HepG2 (cell line): Measurements from ENCODE around the gene GPR158. TPM values are rescaled to one million over a fixed set of nuclear protein-coding genes. Genes with fewer than 3 reads are reported as not detected.

Source experiments
- ATAC-seq: fragments of 200-7000 bp; cut with Tn5 transposase; 3 replicates; pipeline ENCODE4 v1.9.1; 2020; ENCODE audit warnings: mild to moderate bottlenecking, moderate library complexity
- BruUV-seq: library from RNA; stranded (reverse); fragments of 400-500 nt; replicated peaks from 2 replicates; lab custom pipeline; 2021; lab: Mats Ljungman, UMichigan
- CTCF ChIA-PET: fragments of 300-600 bp; formaldehyde crosslinking; extraction: SDS; loops from one replicate; lab custom pipeline; 2021; ENCODE audit warnings: low total read pairs, inconsistent platforms, low intra/inter-chr PET ratio; lab: Yijun Ruan, JAX
- POLR2A ChIA-PET: fragments of 350-600 bp; sonication (Branson Sonifier 250); formaldehyde crosslinking; loops from one replicate; lab custom pipeline; 2020; ENCODE audit warnings: antibody characterized with exemption, inconsistent platforms; lab: Yijun Ruan, JAX
- DNase-seq: peaks from one replicate; pipeline ENCODE4 v3.0.0-alpha.2; 2015; ENCODE audit warnings: low spot score
- FAIRE-seq: peaks from 3 replicates; lab custom pipeline; 2011; peaks lifted over from hg19 to GRCh38; lab: Jason Lieb, UNC
- H2AFZ ChIP-seq: one replicate; pipeline ENCODE4 v1.6.1; 2011; ENCODE audit warnings: low read length, inconsistent platforms
- H3K27ac ChIP-seq: fragments of 300-600 bp; 3 replicates; pipeline ENCODE4 v1.8.0; 2011; ENCODE audit warnings: mixed run types, mild to moderate bottlenecking, mixed read lengths, low read length, inconsistent platforms; ENCODE audit not compliant: insufficient read depth; ENCODE audit errors: extremely low read length
- H3K27me3 ChIP-seq, 2 experiments: fragments of 200-600 bp in 1 of 2; 2 replicates in 1 of 2; 3 replicates in 1 of 2; pipeline versions ENCODE4 v1.6.0 to v1.8.0; 2011; ENCODE audit warnings: low read length in 2 of 2, mild to moderate bottlenecking in 2 of 2, moderate library complexity in 2 of 2, inconsistent platforms in 1 of 2; ENCODE audit not compliant: insufficient read depth in 2 of 2, control insufficient read depth in 1 of 2
- H3K36me3 ChIP-seq, 2 experiments: fragments of 200-600 bp in 1 of 2; replicated peaks in 1 of 2; 2 replicates in 1 of 2; 3 replicates in 1 of 2; pipeline versions ENCODE4 v1.5.1 to v1.8.0; 2011; ENCODE audit warnings: low read length in 2 of 2, inconsistent platforms in 1 of 2; ENCODE audit not compliant: insufficient read depth in 2 of 2, control insufficient read depth in 1 of 2
- H3K4me1 ChIP-seq: 2 replicates; pipeline ENCODE4 v1.5.1; 2012; ENCODE audit warnings: low read length, inconsistent platforms; ENCODE audit not compliant: insufficient read depth
- H3K4me2 ChIP-seq: 2 replicates; pipeline ENCODE4 v1.6.0; 2011; ENCODE audit warnings: low read depth, low read length, inconsistent platforms
- H3K4me3 ChIP-seq, 3 experiments: fragments of 200-600 bp in 1 of 3; sonication (generic), shearing (Covaris generic) in 1 of 3; replicated peaks in 1 of 3; 2 replicates each; pipeline ENCODE4 v1.5.1; 2011 to 2016; ENCODE audit warnings: low read length in 3 of 3, inconsistent platforms in 2 of 3, low read depth in 2 of 3, mild to moderate bottlenecking in 2 of 3, control low read depth in 1 of 3, mixed read lengths in 1 of 3; ENCODE audit not compliant: insufficient read depth in 1 of 3
- H3K79me2 ChIP-seq: one replicate; pipeline ENCODE4 v1.6.1; 2011; ENCODE audit warnings: low read length, inconsistent platforms; ENCODE audit not compliant: insufficient read depth
- H3K9ac ChIP-seq: 2 replicates; pipeline ENCODE4 v1.6.0; 2011; ENCODE audit warnings: mild to moderate bottlenecking, low read depth, low read length, inconsistent platforms; ENCODE audit not compliant: insufficient read depth
- H3K9me3 ChIP-seq: 2 replicates; pipeline ENCODE4 v1.5.1; 2012; ENCODE audit warnings: mild to moderate bottlenecking, low read length
- H4K20me1 ChIP-seq: 2 replicates; pipeline ENCODE4 v1.6.0; 2011; ENCODE audit warnings: inconsistent platforms, mild to moderate bottlenecking, low read length, moderate library complexity; ENCODE audit not compliant: insufficient read depth
- ADNP ChIP-seq: sonication (generic); formaldehyde crosslinking; IDR thresholded peaks from 2 replicates; pipeline ENCODE4 v1.4.0; 2020; ENCODE audit warnings: missing genetic modification reagents
- KIAA2018 ChIP-seq: sonication (generic); formaldehyde crosslinking; IDR thresholded peaks from 2 replicates; pipeline ENCODE4 v1.5.0; 2020; ENCODE audit warnings: mild to moderate bottlenecking, missing genetic modification reagents, borderline replicate concordance
- PCBP1 ChIP-seq: fragments of 200-400 bp; formaldehyde crosslinking; IDR thresholded peaks from 2 replicates; pipeline ENCODE4 v1.6.1; 2017; ENCODE audit warnings: mild to moderate bottlenecking, low read depth, low read length, borderline replicate concordance
- XRCC5 ChIP-seq: fragments of 200-400 bp; formaldehyde crosslinking; optimal IDR thresholded peaks from 2 replicates; pipeline ENCODE3; 2017; ENCODE audit warnings: mild to moderate bottlenecking, low read length
- ZNF382 ChIP-seq: sonication (generic); formaldehyde crosslinking; IDR thresholded peaks from 2 replicates; pipeline ENCODE4 v1.5.0; 2020; ENCODE audit warnings: missing genetic modification reagents, mild to moderate bottlenecking, borderline replicate concordance
- ZNF713 ChIP-seq: sonication (generic); formaldehyde crosslinking; IDR thresholded peaks from 2 replicates; pipeline ENCODE4 v1.4.0; 2020; ENCODE audit warnings: mild to moderate bottlenecking, missing genetic modification reagents
- WGBS: methylation state at CpG from one replicate; pipeline ENCODE4 v1.1.6; 2017; ENCODE audit warnings: low lambda C conversion rate; 5-methylcytosine and 5-hydroxymethylcytosine counted together
- in situ Hi-C: cut with HindIII; loops from 2 replicates; pipeline ENCODE4 v1.10.0; 2017; ENCODE audit warnings: low pct_unique_long_range_greater_than_20kb; ENCODE audit not compliant: extremely low pct_ligation_motif_present
- intact Hi-C: fragments of 100-400 bp; cut with micrococcal nuclease; formaldehyde crosslinking; loops from one replicate; pipeline ENCODE4 v1.10.0; 2022; ENCODE audit not compliant: unreplicated experiment
- polyA plus RNA-seq, 8 experiments: library from polyadenylated mRNA; depleted of rRNA in 3 of 8; stranded (reverse) in 7 of 8; unstranded in 1 of 8; fragments of >200 nt; fragmentation: Illumina TruSeq in 4 of 8; extraction: Trizol in 4 of 8; gene quantifications; 2 replicates each; pipeline versions ENCODE4 v1.2.1 to v1.2.3, GENCODE V29; 2011 to 2016; ENCODE audit warnings: low read depth in 4 of 8, missing spikeins in 1 of 8, mixed read lengths in 1 of 8; ENCODE audit not compliant: insufficient read depth in 1 of 8
- total RNA-seq, 5 experiments: library from RNA; depleted of rRNA; stranded (reverse); fragments of >200 nt; fragmentation: Illumina TruSeq; extraction: Trizol; gene quantifications; 2 replicates each; pipeline ENCODE4 v1.2.3, GENCODE V29; 2016; ENCODE audit warnings: low read depth in 1 of 5

The GPR158 gene
- total and polyA plus RNA-seq, 2 of the 13 experiments (the other 11 are each of a cell fraction or from before 2014, with no cell fraction given): not detected

DNA sequence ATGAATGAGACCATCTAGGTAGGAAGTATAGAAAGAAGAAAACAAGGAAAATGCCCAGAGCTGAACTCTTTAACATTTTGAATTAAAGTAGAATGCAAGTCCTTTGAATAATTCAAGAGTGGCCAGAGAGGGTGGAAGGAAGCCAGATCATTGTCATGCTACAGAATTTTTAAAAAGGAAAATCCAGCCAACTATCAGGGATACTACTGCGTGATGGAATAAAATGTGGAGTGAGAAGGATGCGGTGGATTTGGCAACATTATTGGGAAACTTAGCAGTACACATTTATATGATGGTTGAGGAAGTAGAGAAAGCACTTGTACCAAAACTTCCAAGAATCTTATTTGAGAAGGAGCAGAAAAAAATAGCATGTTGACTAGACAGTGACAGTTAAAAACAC lies 261.6 kb downstream of the GPR158 start:
- no TSS peak for BruUV-seq
- Histone ChIP-seq H3K79me2 (no peaks in the 10 kb centered on the region), H4K20me1 (no peaks in the 10 kb centered on the region), H3K9ac (no peak overlapping the region), H3K27ac (no peak overlapping the region), H3K36me3 (no peaks in the 10 kb centered on the region), H3K4me3 (no peak overlapping the region), H3K9me3 (no peaks in the 10 kb centered on the region), H3K4me1 (no peaks in the 10 kb centered on the region), H3K4me2 (no peak overlapping the region), H3K27me3 (no peaks in the 10 kb centered on the region), H2AFZ (no peak overlapping the region)
- 20% methylated on average over 2 of the region's 2 CpGs for WGBS
- DNase-seq (no peak), FAIRE-seq (no peak), ATAC-seq (no peak)
- CTCF ChIA-PET: no interaction called here
- in situ Hi-C loops: no loop called here
- TF ChIP-seq XRCC5 (no peak), PCBP1 (no peak), ZNF382 (CRISPR knock-in tag) (no peak), ADNP (CRISPR knock-in tag) (no peak), KIAA2018 (no peak), ZNF713 (CRISPR knock-in tag) (no peak)
- POLR2A ChIA-PET: no interaction called here
- intact Hi-C loops: no loop called here
